GM21619 (cell line): ENCODE data around the gene DENND6B.

Experiments used
- ATAC-seq: cut with Tn5 transposase; IDR thresholded peaks from one replicate; pipeline ENCODE4 v1.9.1; 2021; ENCODE audit not compliant: unreplicated experiment

Gene DENND6B

GRCh38 chr22:50305393-50305922, 21.4 kb downstream of the DENND6B start:
- ATAC-seq = no peak

- ATAC-seq = no peak
Observed at GRCh38 chr22:50304528-50305392, 22.1 kb downstream of the DENND6B start.

- no peak for ATAC-seq
Observed at GRCh38 chr22:50303848-50304527, 22.8 kb downstream of the DENND6B start.

- no peak for ATAC-seq
Observed at GRCh38 chr22:50303515-50303847, 23.3 kb downstream of the DENND6B start.

GRCh38 chr22:50302564-50302963, 24.2 kb downstream of the DENND6B start:
- no peak for ATAC-seq

- no peak for ATAC-seq
Observed at GRCh38 chr22:50302041-50302541, 24.7 kb downstream of the DENND6B start.

- ATAC-seq = no peak
Observed at GRCh38 chr22:50301581-50301991, 25.2 kb downstream of the DENND6B start.

- no peak for ATAC-seq
Observed at GRCh38 chr22:50300620-50301257, 26.1 kb downstream of the DENND6B start.

GRCh38 chr22:50299785-50300619, 26.8 kb downstream of the DENND6B start:
- no peak for ATAC-seq

- ATAC-seq = no peak
Observed at GRCh38 chr22:50298937-50299784, 27.7 kb downstream of the DENND6B start.

- ATAC-seq = no peak
Observed at GRCh38 chr22:50298266-50298637, 28.6 kb downstream of the DENND6B start.

- ATAC-seq = no peak
Observed at GRCh38 chr22:50297510-50298265, 29.1 kb downstream of the DENND6B start.

- no peak for ATAC-seq
Observed at GRCh38 chr22:50296658-50297490, 29.9 kb downstream of the DENND6B start.

GRCh38 chr22:50294319-50294656, 32.5 kb downstream of the DENND6B start:
- no peak for ATAC-seq

- ATAC-seq = no peak
Observed at GRCh38 chr22:50293441-50294318, 33.1 kb downstream of the DENND6B start.

- no peak for ATAC-seq
Observed at GRCh38 chr22:50292643-50293440, 34.0 kb downstream of the DENND6B start.
